H7 (cell line): Measurements from ENCODE around the gene FBXO4. TPM values are rescaled to one million over a fixed set of nuclear protein-coding genes. Genes with fewer than 3 reads are reported as not detected.
"Not testable (repeated sequence)": the region's sequence is repeated elsewhere in the genome, so short reads cannot be mapped to it uniquely, and the experiment has no call there.

ENCODE experiments used
- DNase-seq: peaks from one replicate; pipeline ENCODE4 v3.0.0; 2012
- H3K27me3 ChIP-seq: 2 replicates; pipeline ENCODE4 v1.6.0; 2011; ENCODE audit warnings: mild to moderate bottlenecking, low read length; ENCODE audit not compliant: control insufficient read depth, insufficient read depth
- H3K36me3 ChIP-seq: replicated peaks from 2 replicates; pipeline ENCODE4 v1.5.1; 2011; ENCODE audit warnings: low read length; ENCODE audit not compliant: control insufficient read depth, insufficient read depth
- H3K4me3 ChIP-seq: 2 replicates; pipeline ENCODE4 v1.5.1; 2011; ENCODE audit warnings: low read depth, mild to moderate bottlenecking, control low read depth, low read length, moderate library complexity; ENCODE audit not compliant: insufficient read depth
- total RNA-seq: library from RNA; depleted of rRNA; stranded (reverse); fragments of >200 nt; shearing (Covaris generic); gene quantifications from 2 replicates; pipeline ENCODE4 v1.2.3, GENCODE V29; 2014

Gene FBXO4
- total RNA-seq, 1 experiment from 2014 or later: 1.4 TPM

DNA sequence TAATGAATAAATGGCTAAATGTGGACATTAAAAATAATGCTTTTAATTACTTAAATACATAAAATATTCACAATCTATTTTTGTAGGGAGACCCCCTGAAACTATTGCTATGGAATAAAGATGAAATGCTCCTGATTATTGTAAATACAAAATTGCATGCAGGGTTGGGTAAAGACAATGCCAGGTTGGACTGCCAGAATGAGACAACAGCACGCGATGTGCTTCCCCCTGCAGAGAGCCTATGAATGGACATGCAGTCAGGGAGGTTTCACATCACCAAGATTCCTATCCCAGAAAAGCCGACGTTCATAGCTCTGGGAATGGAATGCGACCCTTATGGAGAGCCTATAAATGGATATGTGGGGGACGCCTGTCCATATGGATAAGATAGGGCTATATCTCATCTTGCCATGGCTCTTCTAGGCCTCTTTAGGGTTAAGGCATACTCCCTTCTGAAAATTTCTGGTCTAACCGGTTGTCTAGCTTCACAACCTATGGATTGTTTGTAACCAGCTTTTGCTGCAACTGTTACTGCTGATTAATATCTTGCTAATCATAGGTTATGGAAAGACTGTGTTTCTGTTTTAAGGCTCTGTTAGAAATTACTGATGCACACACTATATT, 20.4 kb downstream of the FBXO4 start:
- not testable (repeated sequence) for H3K27me3 ChIP-seq, DNase-seq, H3K36me3 ChIP-seq, H3K4me3 ChIP-seq

DNA sequence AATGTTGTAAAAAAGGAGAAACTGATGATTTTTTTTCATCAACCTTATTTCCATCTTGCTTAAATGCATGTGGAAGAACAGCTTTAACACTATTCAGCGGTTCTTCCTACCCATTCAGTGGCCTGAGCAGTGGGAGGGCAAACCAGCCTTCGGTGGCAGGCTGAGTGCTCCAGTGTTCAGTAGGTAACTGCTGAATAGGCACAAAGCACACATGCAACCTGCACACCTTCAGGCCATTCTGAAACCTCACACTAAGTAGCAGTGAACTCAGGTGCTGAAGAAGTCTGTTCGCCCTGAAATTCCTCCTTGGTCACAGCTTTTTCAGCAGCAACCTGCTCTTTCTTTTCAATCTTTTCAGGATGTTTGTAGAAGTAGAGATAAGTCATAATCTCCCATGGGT, 26.1 kb downstream of the FBXO4 start:
- no peak for DNase-seq
- Histone ChIP-seq H3K36me3 (no peaks in the 10 kb centered on the region), H3K4me3 (no peak overlapping the region), H3K27me3 (no peaks in the 10 kb centered on the region)

DNA sequence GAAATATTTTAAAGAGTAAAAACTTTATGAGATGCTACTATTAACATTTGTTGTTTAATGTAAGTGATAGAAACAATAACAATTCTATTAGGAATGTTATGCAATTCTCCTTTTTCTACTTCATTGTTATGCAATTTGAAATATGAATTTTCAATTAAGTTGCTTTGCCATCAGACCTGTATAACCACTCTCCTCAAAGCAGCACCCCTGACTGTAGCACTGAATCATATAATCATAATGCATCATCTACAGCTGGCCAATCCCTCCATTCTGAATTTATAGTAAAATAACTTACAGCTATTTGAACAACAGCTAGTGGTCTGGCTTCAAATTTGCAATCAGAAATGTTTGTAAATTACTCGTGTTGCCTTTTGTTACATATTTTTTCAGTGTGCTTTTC, 29.2 kb downstream of the FBXO4 start:
- H3K27me3 ChIP-seq: no peaks in the 10 kb centered on the region
- H3K4me3 ChIP-seq: no peak overlapping the region
- no peak for DNase-seq
- no peaks in the 10 kb centered on the region for H3K36me3 ChIP-seq

DNA sequence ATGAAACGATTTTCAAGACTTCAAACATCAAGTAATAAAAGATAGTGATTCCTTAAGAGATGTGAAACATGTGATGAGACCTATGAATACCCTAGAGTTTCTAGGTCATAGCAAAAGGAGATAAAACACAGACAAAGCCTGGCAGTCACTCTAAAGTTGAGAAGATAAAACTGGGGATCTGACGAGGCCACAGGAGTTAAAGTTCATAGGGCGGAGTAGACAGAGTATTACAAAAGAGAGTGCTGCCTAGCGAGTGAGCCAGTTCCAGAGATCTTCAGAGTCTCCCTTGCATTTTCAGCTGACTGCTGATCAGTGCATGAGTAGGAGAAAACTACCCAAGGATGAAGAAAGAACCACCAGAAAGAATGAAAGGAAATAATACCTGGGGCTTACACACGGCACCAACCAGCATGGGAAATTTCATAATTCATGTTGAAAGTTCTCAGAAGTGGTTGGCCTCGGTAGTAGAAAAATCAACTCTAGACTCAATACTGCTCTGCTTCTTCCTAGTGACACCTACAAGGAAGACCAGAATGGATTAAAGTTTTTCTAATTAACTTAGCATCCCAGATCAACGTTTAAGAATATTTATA, 30.4 kb downstream of the FBXO4 start:
- Histone ChIP-seq H3K36me3 (no peaks in the 10 kb centered on the region), H3K4me3 (no peak overlapping the region), H3K27me3 (no peaks in the 10 kb centered on the region)
- DNase-seq: no peak

DNA sequence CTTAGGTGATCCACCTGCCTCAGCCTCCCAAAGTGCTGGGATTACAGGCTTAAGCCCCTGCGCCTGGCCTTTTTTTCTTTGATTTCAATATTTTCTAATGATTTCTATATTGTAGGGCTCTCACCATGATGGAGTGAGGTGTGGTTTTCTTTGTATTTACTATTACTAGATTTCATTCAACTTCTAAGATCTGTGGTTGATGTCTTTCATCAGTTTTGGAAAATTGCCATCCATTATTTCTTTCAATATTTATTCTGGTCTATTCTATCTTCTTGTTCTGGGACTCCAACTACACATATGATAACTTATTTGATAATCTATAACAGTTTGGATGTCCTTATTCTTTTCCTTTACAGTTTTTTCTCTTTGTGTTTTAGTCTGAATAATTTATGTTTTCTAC, 31.9 kb downstream of the FBXO4 start:
- no peak for DNase-seq
- Histone ChIP-seq H3K27me3 (no peaks in the 10 kb centered on the region), H3K36me3 (no peaks in the 10 kb centered on the region), H3K4me3 (no peak overlapping the region)

DNA sequence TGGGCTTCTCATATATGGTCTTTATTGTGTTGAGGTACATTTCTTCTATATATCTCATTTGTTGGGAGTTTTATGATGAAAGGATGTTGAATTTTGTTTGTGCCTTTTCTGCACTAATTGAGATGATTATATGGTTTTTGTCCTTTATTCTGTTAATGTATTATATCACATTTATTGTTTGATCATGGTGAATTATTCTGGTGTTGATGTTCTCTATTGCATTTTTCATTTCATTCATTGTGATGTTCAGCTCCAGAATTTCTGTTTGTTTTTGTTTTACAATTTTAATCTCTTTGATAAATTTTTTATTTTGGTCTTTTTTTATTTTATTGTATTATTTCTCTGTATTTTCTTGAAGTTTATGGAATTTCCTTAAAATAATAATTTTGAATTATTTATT, 35.4 kb downstream of the FBXO4 start:
- H3K36me3 ChIP-seq: no peaks in the 10 kb centered on the region
- DNase-seq: no peak
- H3K27me3 ChIP-seq: no peaks in the 10 kb centered on the region
- H3K4me3 ChIP-seq: no peak overlapping the region

DNA sequence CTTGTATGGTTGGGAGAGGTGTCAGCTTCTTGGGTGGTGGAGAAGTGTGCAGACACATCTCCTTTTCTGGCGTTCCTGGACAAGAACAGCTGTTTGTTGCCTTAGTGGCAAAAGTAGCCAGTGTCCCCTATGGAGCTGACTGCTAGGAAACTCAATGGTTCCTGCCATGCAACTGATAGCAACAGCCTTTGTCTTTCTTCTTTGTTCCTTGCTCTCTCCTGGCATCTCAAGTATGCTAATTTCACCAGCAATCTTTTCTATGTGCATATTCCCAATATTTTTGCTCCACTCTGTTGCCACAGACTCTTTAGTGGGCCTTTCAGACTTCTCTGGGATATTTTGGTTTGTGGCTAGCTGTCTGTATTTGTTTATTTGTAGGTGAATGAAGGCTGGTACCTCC, 36.7 kb downstream of the FBXO4 start:
- DNase-seq: no peak
- no peaks in the 10 kb centered on the region for H3K36me3 ChIP-seq
- no peaks in the 10 kb centered on the region for H3K27me3 ChIP-seq
- no peak overlapping the region for H3K4me3 ChIP-seq

DNA sequence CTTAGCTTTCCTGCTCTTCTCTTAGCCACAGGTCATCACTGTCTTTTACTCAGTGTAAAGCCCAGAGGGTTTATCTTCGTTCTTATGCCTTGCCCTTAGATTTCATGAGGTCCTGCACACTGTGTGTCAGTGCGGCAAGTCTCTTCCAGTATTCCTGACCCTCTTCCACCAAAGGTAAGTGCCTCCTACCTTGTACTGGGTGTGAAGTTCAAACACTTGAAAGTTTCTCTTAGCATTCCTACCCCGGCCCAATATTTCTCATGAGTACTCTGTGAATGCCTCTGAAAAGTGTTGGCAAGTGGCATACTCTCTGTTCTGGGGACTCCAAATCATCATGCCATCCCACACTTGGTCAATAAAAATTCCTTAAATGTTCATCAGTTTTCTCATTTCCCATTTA, 37.4 kb downstream of the FBXO4 start:
- Histone ChIP-seq H3K27me3 (no peaks in the 10 kb centered on the region), H3K36me3 (no peaks in the 10 kb centered on the region), H3K4me3 (no peak overlapping the region)
- DNase-seq: no peak

DNA sequence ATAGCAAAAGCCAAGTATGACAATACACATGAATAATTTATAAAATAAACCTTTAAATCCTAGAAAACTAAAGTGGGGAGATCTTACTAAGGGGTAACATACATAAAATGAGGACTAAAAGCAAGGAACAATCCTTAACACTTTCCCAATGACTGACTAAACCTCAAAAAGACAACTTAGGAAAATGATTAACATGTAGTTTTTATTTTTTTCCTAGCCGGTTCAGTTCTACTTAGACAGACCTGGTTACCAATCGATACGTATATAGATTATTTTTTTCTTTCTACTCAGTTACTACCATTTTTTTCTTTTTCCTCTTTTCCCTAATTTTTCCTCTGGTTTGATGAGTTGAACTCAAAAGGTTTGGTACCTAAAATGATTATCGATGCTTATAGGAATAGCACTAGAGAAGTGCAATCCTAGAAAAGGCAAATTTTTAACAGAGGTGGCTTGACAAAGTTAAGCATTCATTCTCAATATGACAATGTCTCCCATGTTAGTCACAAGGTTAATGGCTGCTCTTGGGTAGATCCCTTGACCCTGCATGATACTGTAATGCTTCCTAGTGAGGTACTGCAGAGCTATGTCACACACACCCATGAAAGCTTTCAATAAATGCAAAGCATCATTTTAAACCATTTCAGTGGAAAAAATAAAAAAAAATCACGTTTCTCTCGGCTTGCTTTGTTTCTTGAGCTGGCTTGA, 41.5 kb downstream of the FBXO4 start:
- Histone ChIP-seq H3K27me3 (no peaks in the 10 kb centered on the region), H3K36me3 (no peaks in the 10 kb centered on the region), H3K4me3 (no peak overlapping the region)
- DNase-seq: no peak

DNA sequence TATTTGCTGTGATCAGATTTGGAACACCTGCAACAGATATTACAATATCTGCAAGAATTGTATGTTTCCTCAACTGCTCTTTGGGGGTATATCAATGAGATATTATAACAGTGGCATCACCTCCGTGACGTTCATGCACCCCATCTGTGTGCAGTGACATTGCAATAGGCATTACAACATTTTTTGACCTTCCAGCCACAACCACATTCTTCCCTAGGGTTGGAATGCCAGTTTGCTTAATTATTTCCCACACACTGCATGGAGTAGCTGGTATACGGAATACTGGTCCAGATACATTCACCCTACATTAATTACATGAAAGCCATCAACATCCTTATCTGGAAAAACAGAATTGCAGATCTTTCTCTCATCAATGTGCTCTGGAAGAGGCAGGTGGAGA, 42.3 kb downstream of the FBXO4 start:
- Histone ChIP-seq H3K4me3 (no peak overlapping the region), H3K36me3 (no peaks in the 10 kb centered on the region), H3K27me3 (no peaks in the 10 kb centered on the region)
- DNase-seq: no peak

DNA sequence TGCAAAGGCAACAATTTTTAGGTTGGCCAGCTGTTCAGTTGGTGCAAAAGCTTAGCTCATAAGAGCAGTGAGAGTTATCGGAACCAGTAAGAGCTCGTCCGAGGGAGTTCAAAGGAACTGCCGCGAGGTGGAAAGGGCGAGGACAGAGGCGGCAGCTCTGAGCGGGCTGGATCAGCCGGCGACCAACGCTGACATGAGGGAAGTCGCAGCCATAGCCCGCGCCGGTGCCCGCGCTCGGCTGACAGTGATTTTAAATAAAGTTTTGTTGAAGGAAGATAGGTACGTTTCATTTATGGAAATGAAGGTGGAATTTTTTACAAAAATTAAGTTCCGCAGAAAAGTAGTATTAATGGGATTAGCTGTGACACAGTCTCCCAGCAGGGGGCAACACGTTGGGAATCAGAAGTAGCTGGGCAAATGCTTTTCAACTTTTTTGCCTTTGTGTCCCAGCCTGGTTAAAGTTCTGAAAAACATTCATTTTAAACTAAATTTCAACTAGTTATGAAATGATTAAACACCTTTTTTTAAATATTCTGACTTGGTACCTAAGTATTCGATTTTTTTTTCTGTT, 43.2 kb downstream of the FBXO4 start:
- peak; percentile 8 for DNase-seq
- Histone ChIP-seq H3K27me3 (no peaks in the 10 kb centered on the region), H3K36me3 (no peaks in the 10 kb centered on the region), H3K4me3 (no peak overlapping the region)

DNA sequence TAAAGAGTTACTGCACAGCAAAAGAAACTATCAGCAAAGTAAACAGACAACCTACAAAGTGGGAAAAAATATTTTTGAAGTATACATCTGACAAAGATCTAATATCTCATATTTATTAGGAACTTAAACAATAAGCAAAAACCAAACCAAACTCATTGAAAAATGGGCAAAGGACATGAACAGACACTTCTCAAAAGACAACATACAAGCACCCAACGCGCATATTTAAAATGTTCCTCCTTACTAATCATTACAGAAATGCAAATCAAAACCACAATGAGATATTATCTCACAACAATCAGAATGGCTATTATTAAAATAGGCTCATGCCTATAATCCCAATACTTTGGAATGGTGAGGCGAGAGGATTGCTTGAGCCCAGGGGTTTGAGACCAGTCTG, 48.0 kb downstream of the FBXO4 start:
- H3K36me3 ChIP-seq: no peaks in the 10 kb centered on the region
- no peak overlapping the region for H3K4me3 ChIP-seq

DNA sequence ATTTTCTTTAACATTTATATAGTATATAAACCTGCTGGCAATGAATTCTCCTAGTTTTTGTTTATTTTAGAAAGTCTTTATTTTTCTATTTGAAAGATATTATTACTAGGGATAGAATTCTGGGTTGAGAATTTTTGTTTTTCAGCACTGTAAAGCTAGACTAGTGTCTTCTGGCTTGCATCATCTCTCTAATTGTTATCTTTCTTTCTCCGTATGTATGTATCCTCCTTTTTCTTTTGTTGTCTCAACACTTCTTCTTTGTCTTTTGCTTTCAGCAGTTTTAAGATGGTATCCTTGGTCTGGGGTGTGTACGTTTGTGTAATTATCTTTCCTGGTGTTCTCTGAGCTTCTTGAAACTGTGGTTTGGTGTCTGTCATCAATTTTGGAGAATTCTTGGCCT, 48.8 kb downstream of the FBXO4 start:
- Histone ChIP-seq H3K36me3 (no peaks in the 10 kb centered on the region), H3K27me3 (no peaks in the 10 kb centered on the region)

More for the DNA sequence above, 48.0 kb downstream of the FBXO4 start:
- DNase-seq: no peak
- H3K27me3 ChIP-seq: no peaks in the 10 kb centered on the region

DNA sequence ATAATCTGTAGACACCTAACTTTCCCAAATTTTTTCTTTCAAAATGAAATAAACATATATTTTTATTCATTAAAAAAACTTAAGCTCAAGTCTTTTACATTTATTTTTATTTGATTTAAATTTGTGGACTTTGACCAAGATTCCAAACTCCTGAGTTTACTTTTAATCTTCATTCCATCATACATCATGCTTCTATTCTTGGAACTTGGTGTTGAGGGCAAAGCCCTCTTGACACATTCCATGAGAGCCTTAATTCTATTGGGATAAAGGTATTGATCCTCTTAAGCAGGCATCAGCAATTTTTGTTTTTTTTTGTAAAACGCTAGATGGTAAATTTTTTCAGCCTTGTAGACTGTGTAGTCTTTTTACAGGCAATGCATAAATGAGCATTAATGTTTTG, 53.6 kb downstream of the FBXO4 start:
- Histone ChIP-seq H3K27me3 (no peaks in the 10 kb centered on the region), H3K4me3 (no peak overlapping the region), H3K36me3 (no peaks in the 10 kb centered on the region)
- no peak for DNase-seq

More for the DNA sequence above, 48.8 kb downstream of the FBXO4 start:
- H3K4me3 ChIP-seq: no peak overlapping the region
- no peak for DNase-seq

DNA sequence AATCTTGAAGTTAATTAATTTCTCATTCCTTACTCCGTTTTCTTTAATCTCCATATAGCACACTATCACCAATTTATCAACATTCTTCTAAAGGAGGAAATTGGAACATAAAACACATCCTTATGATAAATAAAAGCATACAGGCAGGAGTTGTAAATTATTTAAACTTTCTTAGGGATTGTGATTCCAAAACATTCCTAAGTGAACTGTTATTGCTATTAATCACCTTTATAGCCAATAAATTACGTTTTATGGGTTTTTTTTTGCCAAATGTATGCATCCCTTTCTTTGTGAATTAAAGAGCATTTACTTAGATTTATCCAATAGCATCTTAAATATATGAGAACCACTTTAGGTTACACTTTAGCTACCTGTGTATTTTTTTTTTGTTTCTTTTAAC, 55.3 kb downstream of the FBXO4 start:
- no peaks in the 10 kb centered on the region for H3K36me3 ChIP-seq
- H3K27me3 ChIP-seq: no peaks in the 10 kb centered on the region
- no peak overlapping the region for H3K4me3 ChIP-seq
- DNase-seq: no peak
